ENCODE data around the gene FOXK1. TPM values are rescaled to one million over a fixed set of nuclear protein-coding genes. Genes with fewer than 3 reads are reported as not detected.

The FOXK1 gene
- total and polyA plus RNA-seq, 9 of the 15 experiments (the other 6 are each of a cell fraction or from before 2014, with no cell fraction given), result 0.32 to 45.5 (median 8.1) TPM

DNA sequence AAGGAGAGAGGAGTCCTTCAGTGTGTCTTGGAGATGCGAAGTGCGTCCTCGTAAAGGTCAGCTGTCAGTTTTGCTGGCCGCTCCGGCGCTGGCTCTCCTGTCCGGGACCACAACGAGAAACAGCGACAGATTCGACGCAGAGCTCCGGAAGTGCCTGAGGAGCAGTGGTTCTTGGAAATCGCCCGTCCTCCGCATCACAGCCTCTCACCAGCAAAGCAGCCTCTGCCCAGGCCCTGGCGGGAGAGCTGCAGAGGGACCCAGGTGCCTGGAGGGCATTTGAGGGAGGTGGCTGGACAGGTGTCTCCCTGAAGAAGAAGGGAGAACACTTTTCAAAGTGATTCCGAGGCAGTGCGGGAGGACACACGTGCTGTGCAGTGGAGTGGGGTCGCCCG lies 81.7 kb downstream of the FOXK1 start:
- CTCF ChIA-PET (ENCODE audit: low intra/inter-chr PET ratio), result interaction anchor here (0.6 kb wide), 1 partner anchor 79 kb away, joined by 4 read pairs; no protein-coding TSS in a partner anchor
- FAIRE-seq, result no peak
- in situ Hi-C loops (cut with MboI), result no loop called here

DNA sequence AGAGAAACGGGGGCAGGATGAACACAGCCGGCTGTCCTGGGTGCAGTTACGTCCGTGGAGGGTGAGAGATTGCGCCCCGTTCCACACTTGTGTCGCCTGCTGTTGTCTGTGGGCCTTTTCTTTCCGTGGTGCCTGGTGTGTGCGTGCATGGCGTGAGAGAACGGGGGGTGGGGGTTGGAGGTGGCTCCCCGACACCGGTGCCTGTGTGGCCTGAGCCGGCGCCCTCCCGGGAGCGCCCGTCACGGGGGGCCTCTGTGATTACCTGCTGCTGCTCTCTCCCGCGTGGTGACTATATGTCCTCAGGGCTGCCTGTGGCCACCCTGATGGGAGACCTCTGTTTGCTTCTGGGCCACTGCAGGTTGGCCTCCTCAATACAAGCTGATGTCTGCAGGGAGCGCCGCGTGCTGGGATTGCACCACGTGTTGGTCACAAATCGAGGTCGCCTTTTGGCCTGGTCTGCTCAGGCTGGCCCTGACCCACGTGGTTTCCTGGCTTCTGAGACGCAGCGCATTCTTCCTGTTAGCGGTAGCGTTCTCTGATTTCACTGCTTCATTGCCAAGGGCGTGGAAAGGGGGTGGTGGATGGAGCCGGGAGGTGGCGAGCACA lies 82.4 kb downstream of the FOXK1 start:
- no peak overlapping the region for H2AFZ ChIP-seq (ENCODE audit: low read depth, low read length)
- TF ChIP-seq, protein P1, sequence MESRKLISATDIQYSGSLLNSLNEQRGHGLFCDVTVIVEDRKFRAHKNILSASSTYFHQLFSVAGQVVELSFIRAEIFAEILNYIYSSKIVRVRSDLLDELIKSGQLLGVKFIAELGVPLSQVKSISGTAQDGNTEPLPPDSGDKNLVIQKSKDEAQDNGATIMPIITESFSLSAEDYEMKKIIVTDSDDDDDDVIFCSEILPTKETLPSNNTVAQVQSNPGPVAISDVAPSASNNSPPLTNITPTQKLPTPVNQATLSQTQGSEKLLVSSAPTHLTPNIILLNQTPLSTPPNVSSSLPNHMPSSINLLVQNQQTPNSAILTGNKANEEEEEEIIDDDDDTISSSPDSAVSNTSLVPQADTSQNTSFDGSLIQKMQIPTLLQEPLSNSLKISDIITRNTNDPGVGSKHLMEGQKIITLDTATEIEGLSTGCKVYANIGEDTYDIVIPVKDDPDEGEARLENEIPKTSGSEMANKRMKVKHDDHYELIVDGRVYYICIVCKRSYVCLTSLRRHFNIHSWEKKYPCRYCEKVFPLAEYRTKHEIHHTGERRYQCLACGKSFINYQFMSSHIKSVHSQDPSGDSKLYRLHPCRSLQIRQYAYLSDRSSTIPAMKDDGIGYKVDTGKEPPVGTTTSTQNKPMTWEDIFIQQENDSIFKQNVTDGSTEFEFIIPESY (CRISPR knock-in tag; IDR thresholded peaks at IDR 0.05), result peak; percentile 50; the same call in 1 of the 2 replicates
- TF ChIP-seq RBM22 (IDR thresholded peaks at IDR 0.05; ENCODE audit: low read depth, low read length, poor library complexity, severe bottlenecking) (peak; percentile 44), POLR2G (IDR thresholded peaks at IDR 0.05; ENCODE audit: low read depth, low read length) (peak; percentile 50), PTTG1 (tag; IDR thresholded peaks at IDR 0.05; ENCODE audit: low read depth) (no peak)
- H3K4me1 ChIP-seq (replicated peaks in 1 of 2; ENCODE audit: control insufficient read depth in 2 of 2, insufficient read depth in 2 of 2, low read length in 2 of 2), result peaks cover 0 to 12% of the 10 kb centered on the region in 2 experiments; a peak in 1 of 5 replicates
- CTCF ChIA-PET (ENCODE audit: low intra/inter-chr PET ratio), result interaction anchor here (0.6 kb wide), 1 partner anchor 79 kb away, joined by 4 read pairs; no protein-coding TSS in a partner anchor
- peaks cover 5% of the 10 kb centered on the region for H3K9me1 ChIP-seq (ENCODE audit: control insufficient read depth, insufficient read depth, low read length)
- ATAC-seq, result no peak
- no peak for DNase-seq (ENCODE audit: extremely low read depth in 1 of 4, low spot score in 3 of 4)
- FAIRE-seq, result no peak
- peaks cover 61% of the 10 kb centered on the region; the same call in 2 of the 3 replicates for H3K36me3 ChIP-seq (ENCODE audit: control insufficient read depth, insufficient read depth, low read length)
- no peaks in the 10 kb centered on the region for H3K9me3 ChIP-seq (replicated peaks; ENCODE audit: control insufficient read depth, insufficient read depth, low read depth, low read length)
- H3K9ac ChIP-seq (ENCODE audit: insufficient read depth in 1 of 2, low read depth in 2 of 2, low read length in 2 of 2), result no peak overlapping the region; a peak in 1 of 4 replicates
- WGBS (ENCODE audit: insufficient coverage, low coverage, missing lambda C conversion rate), result 91% methylated on average over 30 of the region's 35 CpGs
- no peak overlapping the region for H3K4me3 ChIP-seq
- BruUV-seq (replicated peaks), result no TSS peak
- H4K20me1 ChIP-seq (replicated peaks; ENCODE audit: control insufficient read depth, insufficient read depth, low read length), result 0 out of 2 replicates have a peak, but pooled peaks cover 4% of the 10 kb centered on the region
- no peaks in the 10 kb centered on the region for H3K79me2 ChIP-seq (ENCODE audit: control insufficient read depth, insufficient read depth, low read length)
- H3K27ac ChIP-seq (ENCODE audit: extremely low read depth, low read depth, low read length), result no peak overlapping the region
- POLR2A ChIA-PET, result no interaction called here
- in situ Hi-C loops (cut with MboI), result no loop called here
- H3K27me3 ChIP-seq (ENCODE audit: control insufficient read depth in 2 of 2, insufficient read depth in 2 of 2, low read length in 2 of 2), result no peaks in the 10 kb centered on the region
- intact Hi-C loops (cut with micrococcal nuclease), result no loop called here
- H3K4me2 ChIP-seq (ENCODE audit: insufficient read depth, low read length), result no peak overlapping the region

More for the DNA sequence above, 81.7 kb downstream of the FOXK1 start:
- peaks cover 0 to 15% of the 10 kb centered on the region in 2 experiments; a peak in 1 of 5 replicates for H3K4me1 ChIP-seq (replicated peaks in 1 of 2; ENCODE audit: control insufficient read depth in 2 of 2, insufficient read depth in 2 of 2, low read length in 2 of 2)
- POLR2A ChIA-PET, result interaction anchor here (1.9 kb wide), 1 partner anchor 12 kb away, joined by 9 read pairs; the partner anchor contains the start of gene AP5Z1
- 0 out of 2 replicates have a peak, but pooled peaks cover 4% of the 10 kb centered on the region for H4K20me1 ChIP-seq (replicated peaks; ENCODE audit: control insufficient read depth, insufficient read depth, low read length)
- H3K4me2 ChIP-seq (ENCODE audit: insufficient read depth, low read length), result no peak overlapping the region
- 95% methylated on average over 20 of the region's 21 CpGs for WGBS (ENCODE audit: insufficient coverage, low coverage, missing lambda C conversion rate)
- no peaks in the 10 kb centered on the region for H3K27me3 ChIP-seq (ENCODE audit: control insufficient read depth in 2 of 2, insufficient read depth in 2 of 2, low read length in 2 of 2)
- H3K9me3 ChIP-seq (replicated peaks; ENCODE audit: control insufficient read depth, insufficient read depth, low read depth, low read length), result no peaks in the 10 kb centered on the region
- no peak overlapping the region for H3K27ac ChIP-seq (ENCODE audit: extremely low read depth, low read depth, low read length)
- TF ChIP-seq RBM22 (IDR thresholded peaks at IDR 0.05; ENCODE audit: low read depth, low read length, poor library complexity, severe bottlenecking) (peak; percentile 5), ZFP1 (CRISPR knock-in tag; IDR thresholded peaks at IDR 0.05) (no peak)
- ATAC-seq, result no peak
- peaks cover 5% of the 10 kb centered on the region for H3K9me1 ChIP-seq (ENCODE audit: control insufficient read depth, insufficient read depth, low read length)
- peaks cover 67% of the 10 kb centered on the region; the same call in 2 of the 3 replicates for H3K36me3 ChIP-seq (ENCODE audit: control insufficient read depth, insufficient read depth, low read length)
- no peaks in the 10 kb centered on the region for H3K79me2 ChIP-seq (ENCODE audit: control insufficient read depth, insufficient read depth, low read length)
- DNase-seq (ENCODE audit: extremely low read depth in 1 of 4, low spot score in 3 of 4), result no peak
- H3K9ac ChIP-seq (ENCODE audit: insufficient read depth in 1 of 2, low read depth in 2 of 2, low read length in 2 of 2), result peak overlapping the region in 1 of 2 experiments; percentile 1; a peak in 1 of 4 replicates
- BruUV-seq (replicated peaks), result no TSS peak
- no peak overlapping the region for H3K4me3 ChIP-seq
- H2AFZ ChIP-seq (ENCODE audit: low read depth, low read length), result no peak overlapping the region
- intact Hi-C loops (cut with micrococcal nuclease), result no loop called here

All from K562 (cell line).